WTC11 (cell line): ENCODE measurements around the gene RHEB. TPM values are rescaled to one million over a fixed set of nuclear protein-coding genes. Genes with fewer than 3 reads are reported as not detected.

Source experiments
- ATAC-seq: fragments of 200-7000 bp; cut with Tn5 transposase; 2 replicates; pipeline ENCODE4 v1.10.0; 2021; ENCODE audit warnings: mild to moderate bottlenecking, moderate library complexity
- CTCF ChIA-PET: fragments of 300-600 bp; sonication (Branson Sonifier 250); formaldehyde crosslinking; loops from one replicate; lab custom pipeline; 2021; ENCODE audit warnings: antibody characterized with exemption; lab: Charles Lee
- POLR2A ChIA-PET: fragments of 350-600 bp; sonication (Branson Sonifier 250); formaldehyde crosslinking; loops from one replicate; lab custom pipeline; 2021; ENCODE audit warnings: antibody characterized with exemption; lab: Charles Lee
- DNase-seq: peaks from one replicate; pipeline ENCODE4 v3.0.0; 2021; ENCODE audit warnings: low spot score
- H3K27ac Mint-ChIP-seq: 2 replicates; pipeline ENCODE4 v1.8.0; 2021; ENCODE audit warnings: mixed read lengths
- H3K27me3 Mint-ChIP-seq: 2 replicates; pipeline ENCODE4 v1.8.0; 2021; ENCODE audit warnings: low read depth, mild to moderate bottlenecking, moderate library complexity, mixed read lengths
- H3K36me3 Mint-ChIP-seq: 2 replicates; pipeline ENCODE4 v1.8.0; 2021; ENCODE audit warnings: mixed read lengths
- H3K4me1 Mint-ChIP-seq: 2 replicates; pipeline ENCODE4 v1.8.0; 2022; ENCODE audit warnings: mixed read lengths
- H3K4me3 Mint-ChIP-seq: 2 replicates; pipeline ENCODE4 v1.8.0; 2021; ENCODE audit warnings: mild to moderate bottlenecking, moderate library complexity, mixed read lengths
- H3K9me3 Mint-ChIP-seq: 2 replicates; pipeline ENCODE4 v1.8.0; 2021; ENCODE audit warnings: mixed read lengths
- CREB1 ChIP-seq: sonication (generic); formaldehyde crosslinking; IDR thresholded peaks from 2 replicates; pipeline ENCODE4 v1.8.0; 2023; ENCODE audit warnings: mild to moderate bottlenecking, missing genetic modification reagents
- GRHL2 ChIP-seq: fragments of 250-450 bp; sonication (Bioruptor Pico); IDR thresholded peaks from 2 replicates; pipeline ENCODE4 v1.8.0; 2022; ENCODE audit warnings: mild to moderate bottlenecking, moderate library complexity; ENCODE audit not compliant: insufficient replicate concordance, severe bottlenecking
- JUN ChIP-seq: sonication (generic); formaldehyde crosslinking; IDR thresholded peaks from 2 replicates; pipeline ENCODE4 v1.8.0; 2023; ENCODE audit warnings: mild to moderate bottlenecking, missing genetic modification reagents
- NR3C1 ChIP-seq: sonication (generic); formaldehyde crosslinking; conservative IDR thresholded peaks from 2 replicates; pipeline ENCODE4 v1.8.1; 2023; ENCODE audit warnings: low read depth, mild to moderate bottlenecking, missing genetic modification reagents
- SOX15 ChIP-seq: fragments of 250-450 bp; sonication (Bioruptor Pico); IDR thresholded peaks from 2 replicates; pipeline ENCODE4 v1.9.0; 2021; ENCODE audit warnings: mild to moderate bottlenecking
- SP1 ChIP-seq: sonication (generic); formaldehyde crosslinking; conservative IDR thresholded peaks from 2 replicates; pipeline ENCODE4 v1.8.1; 2022; ENCODE audit warnings: missing genetic modification reagents
- TCF7 ChIP-seq: sonication (generic); formaldehyde crosslinking; IDR thresholded peaks from 2 replicates; pipeline ENCODE4 v1.8.0; 2022; ENCODE audit warnings: mild to moderate bottlenecking, low read depth, missing genetic modification reagents, moderate library complexity
- TP53 ChIP-seq: sonication (generic); formaldehyde crosslinking; IDR thresholded peaks from 2 replicates; pipeline ENCODE4 v1.8.1; 2023; ENCODE audit warnings: mild to moderate bottlenecking, missing genetic modification reagents
- ZBTB21 ChIP-seq: sonication (generic); formaldehyde crosslinking; IDR thresholded peaks from 2 replicates; pipeline ENCODE4 v1.8.1; 2023; ENCODE audit warnings: mild to moderate bottlenecking, missing genetic modification reagents, borderline replicate concordance
- ZNF423 ChIP-seq: fragments of 250-450 bp; sonication (Bioruptor Pico); IDR thresholded peaks from 2 replicates; pipeline ENCODE4 v2.1.2; 2022; ENCODE audit warnings: mild to moderate bottlenecking, moderate library complexity
- total RNA-seq: library from RNA; stranded (reverse); gene quantifications from 3 replicates; pipeline ENCODE4 v1.2.3, GENCODE V29; 2021
- TF ChIP-seq, protein P1 (sequence below): sonication (generic); formaldehyde crosslinking; IDR thresholded peaks from 2 replicates; pipeline ENCODE4 v1.8.1; 2023; ENCODE audit warnings: mild to moderate bottlenecking, missing genetic modification reagents, moderate library complexity
- TF ChIP-seq, protein P2 (sequence below): sonication (generic); formaldehyde crosslinking; IDR thresholded peaks from 2 replicates; pipeline ENCODE4 v1.8.0; 2022; ENCODE audit warnings: mild to moderate bottlenecking, missing genetic modification reagents
- TF ChIP-seq, protein P3 (sequence below): sonication (generic); formaldehyde crosslinking; IDR thresholded peaks from 2 replicates; pipeline ENCODE4 v1.8.1; 2023; ENCODE audit warnings: mild to moderate bottlenecking, missing genetic modification reagents
- TF ChIP-seq, protein P4 (sequence below): sonication (generic); formaldehyde crosslinking; IDR thresholded peaks from 2 replicates; pipeline ENCODE4 v1.8.0; 2023; ENCODE audit warnings: mild to moderate bottlenecking, missing genetic modification reagents
- TF ChIP-seq, protein P5 (sequence below): sonication (generic); formaldehyde crosslinking; IDR thresholded peaks from 2 replicates; pipeline ENCODE4 v1.8.0; 2023; ENCODE audit warnings: missing genetic modification reagents, mild to moderate bottlenecking, borderline replicate concordance
- TF ChIP-seq, protein P6 (sequence below): sonication (generic); formaldehyde crosslinking; IDR thresholded peaks from 2 replicates; pipeline ENCODE4 v1.8.1; 2022; ENCODE audit warnings: low read depth, missing genetic modification reagents, borderline replicate concordance

The RHEB gene
- total RNA-seq, 1 experiment from 2014 or later: 133 TPM

DNA sequence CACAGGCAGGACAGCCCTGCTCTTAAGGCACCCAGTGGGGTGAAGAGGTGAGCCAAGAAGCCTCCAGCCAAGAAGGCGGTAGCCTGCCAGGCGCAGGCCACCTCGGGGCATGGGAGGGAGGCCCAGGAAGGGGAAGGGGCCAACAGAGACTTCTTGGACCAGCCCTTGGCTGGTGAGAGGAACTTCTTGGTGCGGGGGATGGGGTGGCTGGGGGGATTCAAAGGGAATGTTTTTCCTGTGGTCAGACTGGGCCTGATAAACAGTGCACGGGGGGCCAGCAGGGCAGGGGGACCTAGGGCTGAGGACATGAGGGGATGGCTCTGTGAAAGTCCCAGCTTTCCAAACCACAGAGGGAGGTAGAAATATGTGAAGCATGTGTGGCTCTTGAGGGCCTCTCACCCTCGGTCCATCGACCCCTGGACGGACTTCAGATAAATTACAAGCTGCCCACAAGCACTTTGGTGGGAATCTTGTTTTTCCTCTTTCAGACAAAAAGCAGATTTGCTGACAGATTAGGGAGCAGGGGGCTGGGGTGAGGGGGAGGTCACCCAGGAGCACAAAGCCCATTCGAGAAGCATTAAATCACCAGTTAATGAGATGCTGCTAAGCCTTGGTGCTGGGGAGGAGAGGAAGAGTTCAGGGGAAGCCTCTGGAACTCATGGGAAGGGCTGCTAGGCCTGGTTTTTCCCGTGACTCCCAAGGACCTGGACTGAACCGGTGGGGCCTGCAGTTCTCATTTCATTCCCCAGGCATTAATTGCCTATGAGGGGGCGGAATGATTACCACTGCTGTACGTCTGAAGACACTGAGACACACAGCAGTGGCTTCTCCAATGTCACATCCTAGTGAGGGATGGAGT is 91.1 kb downstream of the RHEB start (continued):
- TF ChIP-seq, protein P1, sequence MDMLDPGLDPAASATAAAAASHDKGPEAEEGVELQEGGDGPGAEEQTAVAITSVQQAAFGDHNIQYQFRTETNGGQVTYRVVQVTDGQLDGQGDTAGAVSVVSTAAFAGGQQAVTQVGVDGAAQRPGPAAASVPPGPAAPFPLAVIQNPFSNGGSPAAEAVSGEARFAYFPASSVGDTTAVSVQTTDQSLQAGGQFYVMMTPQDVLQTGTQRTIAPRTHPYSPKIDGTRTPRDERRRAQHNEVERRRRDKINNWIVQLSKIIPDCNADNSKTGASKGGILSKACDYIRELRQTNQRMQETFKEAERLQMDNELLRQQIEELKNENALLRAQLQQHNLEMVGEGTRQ: no peak
- TF ChIP-seq TCF7: no peak
- TF ChIP-seq CREB1: no peak
- TF ChIP-seq JUN (CRISPR knock-in tag): no peak

DNA sequence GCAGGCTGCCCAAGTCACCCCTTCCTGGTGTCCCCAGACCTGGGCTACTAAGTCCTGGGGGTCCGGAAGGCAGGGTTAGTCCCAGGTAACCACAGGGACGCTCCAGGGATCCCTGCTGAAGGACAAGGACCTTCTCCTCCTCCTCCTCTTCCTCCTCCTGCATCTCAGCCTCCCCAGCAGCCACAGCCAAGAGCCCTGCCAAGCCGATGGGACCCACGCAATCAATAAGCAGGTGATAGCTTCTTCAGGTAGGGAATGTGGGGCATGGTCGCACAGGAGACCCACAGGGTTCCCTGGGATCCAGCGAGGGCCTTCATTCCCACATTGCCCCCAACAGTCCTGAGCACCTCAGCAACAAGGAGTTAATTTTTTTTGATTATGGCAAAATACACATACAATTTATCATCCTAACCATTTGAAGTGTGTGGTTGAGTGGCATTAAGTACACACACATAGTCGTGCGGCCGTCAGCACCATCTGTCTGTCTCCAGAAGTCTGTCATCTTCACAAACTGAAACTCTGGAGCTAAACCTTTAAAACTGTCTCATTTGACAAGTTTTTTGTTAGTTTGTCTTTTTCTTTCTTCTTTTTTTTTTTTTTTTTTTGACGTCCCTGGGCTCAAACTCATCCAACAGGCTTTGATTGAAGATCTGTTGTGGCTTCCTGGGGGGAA is 91.9 kb downstream of the RHEB start:
- H3K9me3 Mint-ChIP-seq: peaks cover 4% of the 10 kb centered on the region
- no peak overlapping the region for H3K4me3 Mint-ChIP-seq
- ATAC-seq (no peak), DNase-seq (no peak)
- H3K27ac Mint-ChIP-seq: no peak overlapping the region
- ChIA-PET POLR2A (no interaction called here), CTCF (interaction anchor here (0.7 kb wide), 1 partner anchor 183 kb away, joined by 3 read pairs; no protein-coding TSS in a partner anchor)
- peaks cover 7% of the 10 kb centered on the region for H3K27me3 Mint-ChIP-seq
- H3K36me3 Mint-ChIP-seq: no peaks in the 10 kb centered on the region
- TF ChIP-seq ZBTB21 (CRISPR knock-in tag): no peak
- TF ChIP-seq, protein P2, sequence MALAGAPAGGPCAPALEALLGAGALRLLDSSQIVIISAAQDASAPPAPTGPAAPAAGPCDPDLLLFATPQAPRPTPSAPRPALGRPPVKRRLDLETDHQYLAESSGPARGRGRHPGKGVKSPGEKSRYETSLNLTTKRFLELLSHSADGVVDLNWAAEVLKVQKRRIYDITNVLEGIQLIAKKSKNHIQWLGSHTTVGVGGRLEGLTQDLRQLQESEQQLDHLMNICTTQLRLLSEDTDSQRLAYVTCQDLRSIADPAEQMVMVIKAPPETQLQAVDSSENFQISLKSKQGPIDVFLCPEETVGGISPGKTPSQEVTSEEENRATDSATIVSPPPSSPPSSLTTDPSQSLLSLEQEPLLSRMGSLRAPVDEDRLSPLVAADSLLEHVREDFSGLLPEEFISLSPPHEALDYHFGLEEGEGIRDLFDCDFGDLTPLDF (CRISPR knock-in tag): no peak
- peaks cover 32% of the 10 kb centered on the region for H3K4me1 Mint-ChIP-seq

DNA sequence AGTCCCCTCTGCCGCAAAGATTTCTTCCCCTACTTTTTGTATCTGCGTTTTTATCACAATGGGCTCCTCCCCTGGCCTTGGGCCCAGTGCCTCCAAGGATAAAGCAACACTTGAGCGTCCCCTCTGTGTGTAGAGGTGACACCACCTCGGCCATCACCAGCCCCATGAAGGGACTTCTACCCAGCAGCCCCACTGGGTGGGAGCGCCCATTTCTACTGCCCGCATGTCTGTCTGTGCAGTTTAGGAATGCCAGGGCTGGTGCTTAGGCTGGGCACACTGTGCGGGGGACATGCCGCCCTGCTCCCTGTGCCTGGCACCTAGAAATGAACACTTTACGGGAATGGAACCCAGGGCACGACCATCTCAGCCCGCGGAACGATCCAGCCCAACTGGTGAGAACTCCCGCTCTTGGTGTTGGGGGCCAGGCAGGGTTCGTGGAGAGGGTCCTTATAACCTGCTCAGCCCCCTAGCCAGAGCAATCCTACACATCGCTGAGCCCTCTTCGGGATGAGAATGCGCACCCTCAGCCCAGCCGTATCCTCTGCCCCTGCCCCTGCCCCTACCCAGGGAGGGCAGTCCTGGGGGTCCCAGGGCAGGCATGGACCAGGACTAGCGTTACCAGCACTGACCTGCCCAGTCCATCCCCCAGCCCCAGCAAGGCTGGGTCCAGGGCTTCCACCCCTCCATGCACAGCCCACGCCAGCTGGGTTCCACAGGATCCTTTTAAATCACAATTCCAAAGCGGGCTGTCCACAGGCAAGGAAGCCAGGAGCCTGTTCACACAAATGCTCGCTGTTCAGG is 92.6 kb downstream of the RHEB start:
- Mint-ChIP-seq H3K4me3 (no peak overlapping the region), H3K4me1 (peaks cover 32% of the 10 kb centered on the region), H3K9me3 (peaks cover 12% of the 10 kb centered on the region), H3K27ac (no peak overlapping the region), H3K27me3 (peaks cover 15% of the 10 kb centered on the region), H3K36me3 (peaks cover 6% of the 10 kb centered on the region)
- ATAC-seq: no peak
- DNase-seq: no peak
- ChIA-PET CTCF (no interaction called here), POLR2A (no interaction called here)
- TF ChIP-seq GRHL2 (no peak), CREB1 (no peak), SOX15 (CRISPR knock-in tag) (no peak), NR3C1 (CRISPR knock-in tag) (no peak), SP1 (no peak), ZNF423 (no peak), TP53 (no peak)
- TF ChIP-seq, protein P3, sequence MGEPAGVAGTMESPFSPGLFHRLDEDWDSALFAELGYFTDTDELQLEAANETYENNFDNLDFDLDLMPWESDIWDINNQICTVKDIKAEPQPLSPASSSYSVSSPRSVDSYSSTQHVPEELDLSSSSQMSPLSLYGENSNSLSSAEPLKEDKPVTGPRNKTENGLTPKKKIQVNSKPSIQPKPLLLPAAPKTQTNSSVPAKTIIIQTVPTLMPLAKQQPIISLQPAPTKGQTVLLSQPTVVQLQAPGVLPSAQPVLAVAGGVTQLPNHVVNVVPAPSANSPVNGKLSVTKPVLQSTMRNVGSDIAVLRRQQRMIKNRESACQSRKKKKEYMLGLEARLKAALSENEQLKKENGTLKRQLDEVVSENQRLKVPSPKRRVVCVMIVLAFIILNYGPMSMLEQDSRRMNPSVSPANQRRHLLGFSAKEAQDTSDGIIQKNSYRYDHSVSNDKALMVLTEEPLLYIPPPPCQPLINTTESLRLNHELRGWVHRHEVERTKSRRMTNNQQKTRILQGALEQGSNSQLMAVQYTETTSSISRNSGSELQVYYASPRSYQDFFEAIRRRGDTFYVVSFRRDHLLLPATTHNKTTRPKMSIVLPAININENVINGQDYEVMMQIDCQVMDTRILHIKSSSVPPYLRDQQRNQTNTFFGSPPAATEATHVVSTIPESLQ (CRISPR knock-in tag): no peak
- TF ChIP-seq, protein P4, sequence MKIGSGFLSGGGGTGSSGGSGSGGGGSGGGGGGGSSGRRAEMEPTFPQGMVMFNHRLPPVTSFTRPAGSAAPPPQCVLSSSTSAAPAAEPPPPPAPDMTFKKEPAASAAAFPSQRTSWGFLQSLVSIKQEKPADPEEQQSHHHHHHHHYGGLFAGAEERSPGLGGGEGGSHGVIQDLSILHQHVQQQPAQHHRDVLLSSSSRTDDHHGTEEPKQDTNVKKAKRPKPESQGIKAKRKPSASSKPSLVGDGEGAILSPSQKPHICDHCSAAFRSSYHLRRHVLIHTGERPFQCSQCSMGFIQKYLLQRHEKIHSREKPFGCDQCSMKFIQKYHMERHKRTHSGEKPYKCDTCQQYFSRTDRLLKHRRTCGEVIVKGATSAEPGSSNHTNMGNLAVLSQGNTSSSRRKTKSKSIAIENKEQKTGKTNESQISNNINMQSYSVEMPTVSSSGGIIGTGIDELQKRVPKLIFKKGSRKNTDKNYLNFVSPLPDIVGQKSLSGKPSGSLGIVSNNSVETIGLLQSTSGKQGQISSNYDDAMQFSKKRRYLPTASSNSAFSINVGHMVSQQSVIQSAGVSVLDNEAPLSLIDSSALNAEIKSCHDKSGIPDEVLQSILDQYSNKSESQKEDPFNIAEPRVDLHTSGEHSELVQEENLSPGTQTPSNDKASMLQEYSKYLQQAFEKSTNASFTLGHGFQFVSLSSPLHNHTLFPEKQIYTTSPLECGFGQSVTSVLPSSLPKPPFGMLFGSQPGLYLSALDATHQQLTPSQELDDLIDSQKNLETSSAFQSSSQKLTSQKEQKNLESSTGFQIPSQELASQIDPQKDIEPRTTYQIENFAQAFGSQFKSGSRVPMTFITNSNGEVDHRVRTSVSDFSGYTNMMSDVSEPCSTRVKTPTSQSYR (CRISPR knock-in tag): no peak
- TF ChIP-seq, protein P5, sequence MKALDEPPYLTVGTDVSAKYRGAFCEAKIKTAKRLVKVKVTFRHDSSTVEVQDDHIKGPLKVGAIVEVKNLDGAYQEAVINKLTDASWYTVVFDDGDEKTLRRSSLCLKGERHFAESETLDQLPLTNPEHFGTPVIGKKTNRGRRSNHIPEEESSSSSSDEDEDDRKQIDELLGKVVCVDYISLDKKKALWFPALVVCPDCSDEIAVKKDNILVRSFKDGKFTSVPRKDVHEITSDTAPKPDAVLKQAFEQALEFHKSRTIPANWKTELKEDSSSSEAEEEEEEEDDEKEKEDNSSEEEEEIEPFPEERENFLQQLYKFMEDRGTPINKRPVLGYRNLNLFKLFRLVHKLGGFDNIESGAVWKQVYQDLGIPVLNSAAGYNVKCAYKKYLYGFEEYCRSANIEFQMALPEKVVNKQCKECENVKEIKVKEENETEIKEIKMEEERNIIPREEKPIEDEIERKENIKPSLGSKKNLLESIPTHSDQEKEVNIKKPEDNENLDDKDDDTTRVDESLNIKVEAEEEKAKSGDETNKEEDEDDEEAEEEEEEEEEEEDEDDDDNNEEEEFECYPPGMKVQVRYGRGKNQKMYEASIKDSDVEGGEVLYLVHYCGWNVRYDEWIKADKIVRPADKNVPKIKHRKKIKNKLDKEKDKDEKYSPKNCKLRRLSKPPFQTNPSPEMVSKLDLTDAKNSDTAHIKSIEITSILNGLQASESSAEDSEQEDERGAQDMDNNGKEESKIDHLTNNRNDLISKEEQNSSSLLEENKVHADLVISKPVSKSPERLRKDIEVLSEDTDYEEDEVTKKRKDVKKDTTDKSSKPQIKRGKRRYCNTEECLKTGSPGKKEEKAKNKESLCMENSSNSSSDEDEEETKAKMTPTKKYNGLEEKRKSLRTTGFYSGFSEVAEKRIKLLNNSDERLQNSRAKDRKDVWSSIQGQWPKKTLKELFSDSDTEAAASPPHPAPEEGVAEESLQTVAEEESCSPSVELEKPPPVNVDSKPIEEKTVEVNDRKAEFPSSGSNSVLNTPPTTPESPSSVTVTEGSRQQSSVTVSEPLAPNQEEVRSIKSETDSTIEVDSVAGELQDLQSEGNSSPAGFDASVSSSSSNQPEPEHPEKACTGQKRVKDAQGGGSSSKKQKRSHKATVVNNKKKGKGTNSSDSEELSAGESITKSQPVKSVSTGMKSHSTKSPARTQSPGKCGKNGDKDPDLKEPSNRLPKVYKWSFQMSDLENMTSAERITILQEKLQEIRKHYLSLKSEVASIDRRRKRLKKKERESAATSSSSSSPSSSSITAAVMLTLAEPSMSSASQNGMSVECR (CRISPR knock-in tag): no peak
- TF ChIP-seq, protein P6, sequence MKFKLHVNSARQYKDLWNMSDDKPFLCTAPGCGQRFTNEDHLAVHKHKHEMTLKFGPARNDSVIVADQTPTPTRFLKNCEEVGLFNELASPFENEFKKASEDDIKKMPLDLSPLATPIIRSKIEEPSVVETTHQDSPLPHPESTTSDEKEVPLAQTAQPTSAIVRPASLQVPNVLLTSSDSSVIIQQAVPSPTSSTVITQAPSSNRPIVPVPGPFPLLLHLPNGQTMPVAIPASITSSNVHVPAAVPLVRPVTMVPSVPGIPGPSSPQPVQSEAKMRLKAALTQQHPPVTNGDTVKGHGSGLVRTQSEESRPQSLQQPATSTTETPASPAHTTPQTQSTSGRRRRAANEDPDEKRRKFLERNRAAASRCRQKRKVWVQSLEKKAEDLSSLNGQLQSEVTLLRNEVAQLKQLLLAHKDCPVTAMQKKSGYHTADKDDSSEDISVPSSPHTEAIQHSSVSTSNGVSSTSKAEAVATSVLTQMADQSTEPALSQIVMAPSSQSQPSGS (CRISPR knock-in tag): no peak
